Measurements from ENCODE around the gene SEMA3D. TPM values are rescaled to one million over a fixed set of nuclear protein-coding genes. Genes with fewer than 3 reads are reported as not detected.

The SEMA3D gene
- total and polyA plus RNA-seq, 2 of the 4 experiments (the other 2 are of a cell fraction): 2.9 to 13.6 TPM

GRCh38 chr7:85101347-85101746, 85.5 kb downstream of the SEMA3D start:
- no peak for ATAC-seq (ENCODE audit: low read depth)

More at GRCh38 chr7:85101347-85101746, 85.5 kb downstream of the SEMA3D start:
- TF ChIP-seq, protein P1, sequence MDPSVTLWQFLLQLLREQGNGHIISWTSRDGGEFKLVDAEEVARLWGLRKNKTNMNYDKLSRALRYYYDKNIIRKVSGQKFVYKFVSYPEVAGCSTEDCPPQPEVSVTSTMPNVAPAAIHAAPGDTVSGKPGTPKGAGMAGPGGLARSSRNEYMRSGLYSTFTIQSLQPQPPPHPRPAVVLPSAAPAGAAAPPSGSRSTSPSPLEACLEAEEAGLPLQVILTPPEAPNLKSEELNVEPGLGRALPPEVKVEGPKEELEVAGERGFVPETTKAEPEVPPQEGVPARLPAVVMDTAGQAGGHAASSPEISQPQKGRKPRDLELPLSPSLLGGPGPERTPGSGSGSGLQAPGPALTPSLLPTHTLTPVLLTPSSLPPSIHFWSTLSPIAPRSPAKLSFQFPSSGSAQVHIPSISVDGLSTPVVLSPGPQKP (IDR thresholded peaks at IDR 0.05; ENCODE audit: borderline replicate concordance, low read depth, low read length): no peak
- TF ChIP-seq MAFK (IDR thresholded peaks at IDR 0.05; ENCODE audit: low read depth, low read length): peak; percentile 85
- TF ChIP-seq CEBPB (IDR thresholded peaks at IDR 0.05; ENCODE audit: low read depth, low read length): no peak
- TF ChIP-seq POLR2A (IDR thresholded peaks at IDR 0.05; ENCODE audit: low read depth, low read length): no peak
- Histone ChIP-seq H3K4ac (ENCODE audit: low read depth, low read length) (no peak overlapping the region), H3K23ac (ENCODE audit: low read depth, low read length) (no peak overlapping the region), H3K27me3 (ENCODE audit: control insufficient read depth, insufficient read depth, low read length) (no peaks in the 10 kb centered on the region), H3K4me3 (ENCODE audit: insufficient read depth, low read depth, low read length) (no peak overlapping the region), H3K9ac (ENCODE audit: low read depth, low read length) (no peak overlapping the region), H2BK5ac (ENCODE audit: low read depth, low read length, poor library complexity, severe bottlenecking) (no peak overlapping the region), H3K27ac (ENCODE audit: insufficient read depth, low read length) (no peak overlapping the region), H2BK15ac (ENCODE audit: low read depth, low read length) (no peak overlapping the region), H3K9me3 (ENCODE audit: control insufficient read depth, insufficient read depth, low read length) (no peaks in the 10 kb centered on the region), H4K20me1 (ENCODE audit: insufficient read depth, low read length) (no peaks in the 10 kb centered on the region), H2AK5ac (ENCODE audit: low read depth, low read length) (no peak overlapping the region), H4K8ac (ENCODE audit: low read depth in 2 of 2, low read length in 2 of 2) (no peak overlapping the region), H3K56ac (ENCODE audit: extremely low read depth, insufficient read depth, low read length) (no peak overlapping the region), H2AK9ac (replicated peaks; ENCODE audit: low read depth, low read length, poor library complexity) (no peak overlapping the region), H3K4me2 (ENCODE audit: low read depth, low read length) (no peak overlapping the region), H4K5ac (ENCODE audit: low read depth, low read length) (no peak overlapping the region), H3K14ac (replicated peaks; ENCODE audit: low read depth, low read length) (no peak overlapping the region), H3K9me1 (ENCODE audit: insufficient read depth, low read length) (no peaks in the 10 kb centered on the region), H4K91ac (ENCODE audit: insufficient read depth, low read depth, low read length) (no peak overlapping the region), H2BK20ac (ENCODE audit: low read depth, low read length) (no peak overlapping the region), H3K4me1 (ENCODE audit: control insufficient read depth, insufficient read depth, low read length) (no peaks in the 10 kb centered on the region), H3K18ac (ENCODE audit: low read depth, low read length) (no peak overlapping the region), H3K36me3 (ENCODE audit: control insufficient read depth, insufficient read depth, low read length) (no peaks in the 10 kb centered on the region), H3K79me1 (ENCODE audit: low read depth in 1 of 2, low read length in 2 of 2) (no peaks in the 10 kb centered on the region), H2AFZ (replicated peaks; ENCODE audit: low read length, poor library complexity) (no peak overlapping the region), H2BK120ac (ENCODE audit: low read depth, low read length) (no peak overlapping the region)
- no CpG with 5 or more reads among the region's 2 CpGs for WGBS, 2 experiments (ENCODE audit: extremely low coverage in 2 of 2, insufficient read length in 1 of 2)
- dilution Hi-C loops (cut with HindIII; ENCODE audit: low sequenced_read_pairs, unreplicated experiment): no loop called here
- intact Hi-C loops (cut with micrococcal nuclease): loop anchor here (10.0 kb wide), 1 partner anchor 303 kb away; no protein-coding TSS in a partner anchor
- BruUV-seq (replicated peaks): no TSS peak
- in situ Hi-C loops (cut with MboI; ENCODE audit: low sequenced_read_pairs): no loop called here
- ChIA-PET CTCF (no interaction called here), POLR2A (ENCODE audit: unreplicated experiment) (no interaction called here)
- no peak for DNase-seq
